B cell (primary cell): ENCODE data around the gene STK17B.

Experiments
- CTCF ChIP-seq: fragments of 200-600 bp; IDR thresholded peaks from one replicate; pipeline ENCODE4 v1.8.0; 2022; ENCODE audit warnings: antibody characterized with exemption, mild to moderate bottlenecking
- EZH2 ChIP-seq: IDR thresholded peaks from 2 replicates; pipeline ENCODE4 v1.6.1; 2012; ENCODE audit warnings: borderline replicate concordance, low read depth, mild to moderate bottlenecking, moderate library complexity, low read length; ENCODE audit not compliant: insufficient read depth, poor library complexity, severe bottlenecking

GRCh38 chr2:196125596-196125995 lies 45.8 kb downstream of the STK17B start:
- no peak for TF ChIP-seq CTCF
- TF ChIP-seq EZH2 = no peak
